Right lobe of liver (tissue), 6 donors: ENCODE results near the gene ZBTB39. TPM values are rescaled to one million over a fixed set of nuclear protein-coding genes. Genes with fewer than 3 reads are reported as not detected.
"Not testable (repeated sequence)": the region's sequence is repeated elsewhere in the genome, so short reads cannot be mapped to it uniquely, and the experiment has no call there.

Source experiments
- ATAC-seq, 4 donors: fragments of 200-7000 bp; cut with Tn5 transposase; one replicate each; pipeline ENCODE4 v1.9.1; 2020; ENCODE audit warnings: mild to moderate bottlenecking in 4 of 4, moderate library complexity in 4 of 4
- DNase-seq, 3 donors: peaks; one replicate each; pipeline ENCODE4 v3.0.0-alpha.2; 2020
- H3K27ac ChIP-seq, 3 donors: fragments of 200-600 bp; one replicate each; pipeline ENCODE4 v1.8.0; 2022
- H3K27me3 ChIP-seq, 2 donors: fragments of 200-600 bp; one replicate each; pipeline ENCODE4 v1.8.0; 2022
- H3K36me3 ChIP-seq, 4 donors: fragments of 200-600 bp; sonication (generic) in 1 of 4; one replicate each; pipeline versions ENCODE4 v1.5.1 to v1.8.0; 2017 to 2022; ENCODE audit warnings: control low read depth in 1 of 4
- H3K4me1 ChIP-seq, 4 donors: fragments of 200-600 bp; sonication (generic) in 1 of 4; one replicate each; pipeline versions ENCODE4 v1.5.1 to v1.8.0; 2017 to 2022; ENCODE audit warnings: control low read depth in 1 of 4
- H3K4me3 ChIP-seq, 3 donors: fragments of 200-600 bp; one replicate each; pipeline ENCODE4 v1.8.0; 2022
- H3K9me3 ChIP-seq, 4 donors: fragments of 200-600 bp; sonication (generic) in 1 of 4; one replicate each; pipeline versions ENCODE4 v1.5.1 to v1.8.0; 2017 to 2022; ENCODE audit warnings: control low read depth in 1 of 4
- CTCF ChIP-seq, 4 donors: fragments of 200-600 bp in 3 of 4; fragments of 450-650 bp in 1 of 4; IDR thresholded peaks; one replicate each; pipeline versions ENCODE4 v1.5.1 to v1.8.0; 2016 to 2022; ENCODE audit warnings: antibody characterized with exemption in 4 of 4, mild to moderate bottlenecking in 2 of 4
- POLR2A ChIP-seq: fragments of 450-650 bp; IDR thresholded peaks from one replicate; pipeline ENCODE4 v1.6.1; 2017; ENCODE audit warnings: antibody characterized with exemption, mild to moderate bottlenecking
- WGBS: methylation state at CpG from one replicate; pipeline ENCODE4 v1.1.6; 2018; ENCODE audit warnings: low coverage, low lambda C conversion rate; ENCODE audit not compliant: insufficient coverage; ENCODE audit errors: missing lambda C conversion rate; 5-methylcytosine and 5-hydroxymethylcytosine counted together
- intact Hi-C, 2 donors: fragments of 100-400 bp; cut with DNase I; formaldehyde crosslinking; loops; one replicate each; pipeline versions ENCODE4 v1.11.2 to v1.14.1; 2022
- total RNA-seq, 6 experiments: library from RNA; depleted of rRNA in 2 of 6; stranded (reverse); fragments of >200 nt in 2 of 6; fragmentation: NEBNext Ultra II Directional in 3 of 6; extraction: Animal tissue kit (Norgen Biotek cat#: 25700) in 3 of 6; gene quantifications; one replicate each; pipeline versions ENCODE4 v1.1.0 to v1.2.4, GENCODE V29; 2016 to 2023
- donor health status: DM: no; HTN: yes; CAD: no.
- donor health status: DM: no; HTN: no; CAD: no.
- donor health status: DM: no; HTN: no; CAD: no.
- donor health status: DM: no; HTN: yes; CAD: no.
- donor health status: DM: no; HTN: yes; CAD: no.

Gene ZBTB39
- total RNA-seq, 6 experiments from 2014 or later = 1.8 to 3.7 (median 3.3) TPM

GRCh38 chr12:57027805-57028153 lies 21.4 kb upstream of the ZBTB39 start:
- DNase-seq (no peak), ATAC-seq (no peak)
- intact Hi-C loops = no loop called here
- 40% methylated on average over 1 of the region's 5 CpGs for WGBS
- no peaks in the 10 kb centered on the region for H3K4me1 ChIP-seq
- no peak overlapping the region for H3K4me3 ChIP-seq
- TF ChIP-seq POLR2A = no peak
- no peak for TF ChIP-seq CTCF (IDR thresholded peaks at IDR 0.05)
- H3K27ac ChIP-seq = no peak overlapping the region
- H3K36me3 ChIP-seq = no peaks in the 10 kb centered on the region
- no peaks in the 10 kb centered on the region for H3K27me3 ChIP-seq
- no peaks in the 10 kb centered on the region for H3K9me3 ChIP-seq

GRCh38 chr12:57027011-57027804 lies 20.9 kb upstream of the ZBTB39 start:
- intact Hi-C loops = no loop called here
- H3K4me1 ChIP-seq = no peaks in the 10 kb centered on the region
- no peaks in the 10 kb centered on the region for H3K36me3 ChIP-seq
- H3K27me3 ChIP-seq = no peaks in the 10 kb centered on the region
- TF ChIP-seq POLR2A (no peak), CTCF (IDR thresholded peaks at IDR 0.05) (no peak)
- H3K9me3 ChIP-seq = no peaks in the 10 kb centered on the region
- no peak overlapping the region for H3K4me3 ChIP-seq
- no peak for DNase-seq
- ATAC-seq = no peak
- no peak overlapping the region for H3K27ac ChIP-seq
- WGBS = 47% methylated on average over 11 of the region's 13 CpGs

GRCh38 chr12:57025196-57025595 lies 18.9 kb upstream of the ZBTB39 start:
- H3K27me3 ChIP-seq = no peaks in the 10 kb centered on the region
- intact Hi-C loops = no loop called here
- H3K4me1 ChIP-seq = no peaks in the 10 kb centered on the region
- DNase-seq (no peak), ATAC-seq (no peak)
- no peaks in the 10 kb centered on the region for H3K9me3 ChIP-seq
- WGBS = 86% methylated on average over 1 of the region's 2 CpGs
- H3K36me3 ChIP-seq = no peaks in the 10 kb centered on the region
- H3K27ac ChIP-seq = no peak overlapping the region
- H3K4me3 ChIP-seq = no peak overlapping the region
- TF ChIP-seq POLR2A (no peak), CTCF (IDR thresholded peaks at IDR 0.05) (no peak)

GRCh38 chr12:57022324-57022723 lies 16.0 kb upstream of the ZBTB39 start:
- WGBS = 96% methylated on average over 4 of the region's 5 CpGs
- ATAC-seq, H3K4me3 ChIP-seq, H3K4me1 ChIP-seq, intact Hi-C loops, H3K27ac ChIP-seq, H3K36me3 ChIP-seq, DNase-seq, H3K27me3 ChIP-seq, H3K9me3 ChIP-seq: not testable (repeated sequence)

DNA sequence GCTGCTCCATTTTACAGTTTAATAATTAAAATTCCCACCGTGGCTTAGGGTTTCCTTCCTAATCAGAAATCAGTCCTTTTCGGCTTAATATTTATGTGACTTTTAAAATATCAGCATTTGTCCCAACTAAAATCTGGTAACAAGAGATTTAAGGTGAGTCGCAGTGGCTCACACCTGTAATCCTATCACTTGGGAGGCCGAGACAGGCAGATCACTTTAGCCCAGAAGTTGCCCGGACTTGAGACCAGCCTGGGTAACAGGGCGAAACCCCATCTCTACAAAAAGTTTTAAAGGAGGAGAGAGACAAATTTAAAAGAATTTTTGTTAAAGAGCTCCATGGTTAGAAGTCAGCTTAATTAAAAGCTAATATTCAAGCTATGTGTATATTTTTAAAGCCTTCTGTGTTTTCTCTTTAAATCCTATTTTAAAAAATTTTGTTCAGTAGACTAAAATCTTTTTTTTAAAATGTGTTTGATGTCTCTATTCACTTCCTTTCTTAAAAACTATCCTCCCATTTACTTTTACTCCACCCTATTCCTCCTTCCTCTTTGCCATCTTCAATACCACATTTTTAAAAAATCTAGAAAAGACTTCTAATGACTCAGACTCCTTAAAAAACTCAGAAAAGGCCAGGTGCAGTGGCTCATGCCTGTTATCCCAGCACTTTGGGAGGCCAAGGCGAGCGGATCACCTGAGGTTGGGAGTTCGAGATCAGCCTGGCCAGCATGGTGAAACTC lies 13.8 kb upstream of the ZBTB39 start:
- no peaks in the 10 kb centered on the region for H3K27me3 ChIP-seq
- intact Hi-C loops = loop anchor here in 1 of 2 donors (5.0 kb wide), 1 partner anchor 37 kb away; no protein-coding TSS in a partner anchor
- TF ChIP-seq POLR2A (no peak), CTCF (IDR thresholded peaks at IDR 0.05) (no peak)
- H3K9me3 ChIP-seq = no peaks in the 10 kb centered on the region
- H3K4me1 ChIP-seq = no peaks in the 10 kb centered on the region
- no peak for DNase-seq
- WGBS = 76% methylated on average over 9 of the region's 9 CpGs
- H3K27ac ChIP-seq = no peak overlapping the region
- H3K36me3 ChIP-seq = no peaks in the 10 kb centered on the region
- H3K4me3 ChIP-seq = no peak overlapping the region
- ATAC-seq = no peak
